Measurements from ENCODE around the gene CCDC81.
"Not testable (repeated sequence)": the region's sequence is repeated elsewhere in the genome, so short reads cannot be mapped to it uniquely, and the experiment has no call there.

The CCDC81 gene

GRCh38 chr11:86388198-86388597, 13.5 kb downstream of the CCDC81 start:
- DNase-seq: no peak

GRCh38 chr11:86390487-86390886, 15.8 kb downstream of the CCDC81 start:
- no peak for DNase-seq

GRCh38 chr11:86395061-86395551, 20.4 kb downstream of the CCDC81 start:
- no peak for DNase-seq

GRCh38 chr11:86396396-86396795, 21.7 kb downstream of the CCDC81 start:
- DNase-seq: no peak

- no peak for DNase-seq
Observed at GRCh38 chr11:86397351-86397750, 22.7 kb downstream of the CCDC81 start.

GRCh38 chr11:86398106-86398505, 23.4 kb downstream of the CCDC81 start:
- no peak for DNase-seq

GRCh38 chr11:86403458-86403857, 28.8 kb downstream of the CCDC81 start:
- DNase-seq: no peak

GRCh38 chr11:86408845-86409244, 34.2 kb downstream of the CCDC81 start:
- DNase-seq: no peak

- DNase-seq: no peak
Observed at GRCh38 chr11:86414032-86414431, 39.3 kb downstream of the CCDC81 start.

- DNase-seq: no peak
Observed at GRCh38 chr11:86415026-86415425, 40.3 kb downstream of the CCDC81 start.

- no peak for DNase-seq
Observed at GRCh38 chr11:86416494-86416893, 41.8 kb downstream of the CCDC81 start.

GRCh38 chr11:86416951-86417350, 42.3 kb downstream of the CCDC81 start:
- not testable (repeated sequence) for DNase-seq

- no peak for DNase-seq
Observed at GRCh38 chr11:86418106-86418505, 43.4 kb downstream of the CCDC81 start.

- DNase-seq: no peak
Observed at GRCh38 chr11:86418513-86418912, 43.8 kb downstream of the CCDC81 start.

- no peak for DNase-seq
Observed at GRCh38 chr11:86418917-86419316, 44.2 kb downstream of the CCDC81 start.

- no peak for DNase-seq
Observed at GRCh38 chr11:86421946-86422345, 47.3 kb downstream of the CCDC81 start.

- no peak for DNase-seq
Observed at GRCh38 chr11:86422371-86422770, 47.7 kb downstream of the CCDC81 start.

GRCh38 chr11:86423488-86423887, 48.8 kb downstream of the CCDC81 start:
- DNase-seq: not testable (repeated sequence)

GRCh38 chr11:86427441-86427840, 52.8 kb downstream of the CCDC81 start:
- no peak for DNase-seq

- no peak for DNase-seq
Observed at GRCh38 chr11:86431258-86431657, 56.6 kb downstream of the CCDC81 start.

- not testable (repeated sequence) for DNase-seq
Observed at GRCh38 chr11:86433361-86434095, 58.8 kb downstream of the CCDC81 start.

- DNase-seq: no peak
Observed at GRCh38 chr11:86435711-86436110, 61.0 kb downstream of the CCDC81 start.

GRCh38 chr11:86438685-86439084, 64.0 kb downstream of the CCDC81 start:
- DNase-seq: no peak

GRCh38 chr11:86440305-86440716, 65.6 kb downstream of the CCDC81 start:
- no peak for DNase-seq

- no peak for DNase-seq
Observed at GRCh38 chr11:86440843-86441242, 66.2 kb downstream of the CCDC81 start.

Measured in stimulated activated CD4-positive, alpha-beta T cell treated with anti-CD3 and anti-CD28 coated beads, Interleukin-15, amount 100 ng/mL, for 24 hours (primary cell).